DMS153 (cell line): ENCODE measurements around the gene RAB6B.

Experiments used
- DNase-seq: peaks from one replicate; lab custom pipeline; 2025; lab: John Stamatoyannopoulos, UW

Gene RAB6B

GRCh38 chr3:133857767-133858166 is 37.9 kb downstream of the RAB6B start:
- no peak for DNase-seq

GRCh38 chr3:133856316-133856715 is 39.4 kb downstream of the RAB6B start:
- DNase-seq: no peak

GRCh38 chr3:133855772-133856171 is 39.9 kb downstream of the RAB6B start:
- DNase-seq: no peak

GRCh38 chr3:133855002-133855370 is 40.7 kb downstream of the RAB6B start:
- no peak for DNase-seq

- DNase-seq: no peak
Observed at GRCh38 chr3:133854264-133855001, 41.2 kb downstream of the RAB6B start.

GRCh38 chr3:133853925-133854227 is 41.8 kb downstream of the RAB6B start:
- DNase-seq: no peak

GRCh38 chr3:133853063-133853924 is 42.4 kb downstream of the RAB6B start:
- no peak for DNase-seq

GRCh38 chr3:133851931-133852330 is 43.8 kb downstream of the RAB6B start:
- no peak for DNase-seq

- no peak for DNase-seq
Observed at GRCh38 chr3:133851266-133851906, 44.3 kb downstream of the RAB6B start.

- no peak for DNase-seq
Observed at GRCh38 chr3:133850034-133850433, 45.6 kb downstream of the RAB6B start.

- no peak for DNase-seq
Observed at GRCh38 chr3:133849346-133849745, 46.3 kb downstream of the RAB6B start.

GRCh38 chr3:133845127-133845526 is 50.6 kb downstream of the RAB6B start:
- DNase-seq: no peak

- no peak for DNase-seq
Observed at GRCh38 chr3:133843634-133844033, 52.0 kb downstream of the RAB6B start.

GRCh38 chr3:133842158-133842557 is 53.5 kb downstream of the RAB6B start:
- no peak for DNase-seq

- no peak for DNase-seq
Observed at GRCh38 chr3:133841196-133841595, 54.5 kb downstream of the RAB6B start.

- DNase-seq: no peak
Observed at GRCh38 chr3:133840767-133841166, 54.9 kb downstream of the RAB6B start.

- DNase-seq: no peak
Observed at GRCh38 chr3:133840055-133840737, 55.5 kb downstream of the RAB6B start.

- DNase-seq: no peak
Observed at GRCh38 chr3:133838916-133839800, 56.5 kb downstream of the RAB6B start.

- DNase-seq: no peak
Observed at GRCh38 chr3:133838296-133838789, 57.3 kb downstream of the RAB6B start.

GRCh38 chr3:133837487-133838295 is 58.0 kb downstream of the RAB6B start:
- no peak for DNase-seq
